Measurements from ENCODE around the gene CELSR1.

GRCh38 chr22:46454504-46455269, 82.7 kb downstream of the CELSR1 start:
- TF ChIP-seq CTCF (conservative IDR thresholded peaks at IDR 0.05; ENCODE audit: low read depth, low read length) (no peak), EZH2 (IDR thresholded peaks at IDR 0.05; ENCODE audit: low read length, unreplicated experiment) (no peak)

Measured in PC-3 (cell line).